HG03565 (cell line): ENCODE measurements around the gene BMS1.
"Not testable (repeated sequence)": the region's sequence is repeated elsewhere in the genome, so short reads cannot be mapped to it uniquely, and the experiment has no call there.

Source experiments
- ATAC-seq: cut with Tn5 transposase; IDR thresholded peaks from one replicate; pipeline ENCODE4 v1.9.1; 2021; ENCODE audit warnings: mild to moderate bottlenecking, moderate library complexity; ENCODE audit not compliant: unreplicated experiment

The BMS1 gene

DNA sequence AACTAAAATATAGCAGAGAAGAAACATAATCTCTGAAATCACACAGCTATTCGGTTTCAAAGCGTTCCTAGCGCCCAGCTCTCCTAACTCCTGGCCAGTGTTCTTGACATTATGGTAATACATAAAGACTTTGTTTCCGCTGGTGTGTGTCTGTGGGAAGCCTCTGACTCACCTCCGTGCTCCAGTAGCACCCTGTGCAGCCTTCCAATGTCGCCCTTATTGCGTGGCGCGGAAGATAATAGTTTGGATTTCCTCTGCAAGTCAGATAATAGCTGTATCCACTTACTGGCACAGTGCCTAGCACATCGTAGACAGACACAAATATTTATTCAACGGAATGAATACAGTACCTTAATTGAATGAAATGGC lies 570 bp downstream of the BMS1 start:
- ATAC-seq = peak; percentile 5

DNA sequence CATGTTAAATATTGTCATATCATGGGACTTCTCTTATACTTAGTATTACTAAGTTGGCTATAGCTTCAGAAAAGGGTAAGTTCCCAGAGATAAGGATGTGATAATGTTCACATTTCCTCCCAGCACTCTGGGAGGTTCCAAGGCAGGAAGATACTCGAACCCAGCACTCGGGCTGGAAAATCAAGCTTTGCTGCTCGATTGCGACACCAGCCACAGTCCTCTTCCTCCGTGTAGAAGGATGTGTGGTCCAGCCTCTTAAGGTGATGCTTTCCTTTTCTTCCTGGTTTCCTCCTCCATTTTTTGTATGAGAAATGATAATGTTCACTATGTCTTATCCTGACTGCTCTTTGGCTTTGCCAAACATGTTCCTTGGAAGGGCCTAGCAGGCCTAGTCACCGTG lies 3.2 kb downstream of the BMS1 start:
- ATAC-seq = no peak

DNA sequence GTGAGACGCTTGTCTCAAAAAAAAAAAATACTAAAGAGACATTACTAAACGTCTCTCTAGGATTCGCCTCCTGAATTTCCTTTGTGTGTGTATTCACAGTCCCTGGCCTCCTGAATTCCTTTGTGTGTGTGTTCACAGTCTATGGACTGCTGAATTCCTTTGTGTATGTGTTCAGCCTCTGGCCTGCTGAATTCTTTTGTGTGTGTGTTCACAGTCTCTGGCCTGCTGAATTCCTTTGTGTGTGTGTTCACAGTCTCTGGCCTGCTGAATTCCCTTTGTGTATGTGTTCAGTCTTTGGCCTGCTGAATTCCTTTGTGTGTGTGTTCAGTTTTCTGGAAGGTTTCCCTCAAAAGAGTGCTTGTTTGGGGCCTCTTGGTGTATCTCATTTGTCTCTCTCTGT lies 8.2 kb downstream of the BMS1 start:
- no peak for ATAC-seq

DNA sequence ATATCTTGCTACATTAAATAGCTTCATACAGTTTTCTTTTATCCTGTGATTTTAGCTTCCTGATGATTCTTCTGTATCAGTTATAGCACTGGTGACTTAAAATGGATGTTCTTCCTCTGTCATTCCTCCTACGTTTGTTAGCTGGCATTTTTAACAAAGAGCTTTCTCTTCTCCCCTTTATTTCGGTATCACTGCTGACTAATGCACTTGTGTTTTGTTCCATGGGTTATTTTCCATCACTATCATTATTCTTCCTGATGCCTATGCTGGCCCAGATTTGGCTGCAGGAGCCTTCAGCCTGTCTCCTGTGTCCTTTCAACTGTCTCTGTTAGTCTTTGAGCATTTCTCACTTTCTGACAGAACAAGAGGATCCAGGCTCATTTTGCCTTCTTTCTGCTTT lies 13.1 kb downstream of the BMS1 start:
- ATAC-seq = no peak

DNA sequence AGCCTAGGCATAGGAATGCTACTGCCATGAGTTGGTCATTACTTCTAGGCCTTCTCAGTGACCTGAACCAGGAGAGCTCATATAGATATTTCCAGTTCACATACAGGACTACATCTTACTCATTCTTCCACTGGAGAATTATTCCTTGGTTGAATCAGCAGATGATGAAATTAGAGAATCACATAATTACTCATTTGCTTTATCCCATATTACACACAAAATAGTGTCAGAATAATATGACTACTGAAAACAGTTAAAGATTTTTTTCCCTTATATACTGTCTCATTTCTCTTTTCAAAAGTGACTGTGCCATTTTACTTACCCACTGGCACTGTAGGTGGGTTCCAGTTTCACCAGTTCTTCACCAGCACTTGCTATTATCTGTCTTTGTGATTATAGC lies 18.5 kb downstream of the BMS1 start:
- ATAC-seq = peak; percentile 33

DNA sequence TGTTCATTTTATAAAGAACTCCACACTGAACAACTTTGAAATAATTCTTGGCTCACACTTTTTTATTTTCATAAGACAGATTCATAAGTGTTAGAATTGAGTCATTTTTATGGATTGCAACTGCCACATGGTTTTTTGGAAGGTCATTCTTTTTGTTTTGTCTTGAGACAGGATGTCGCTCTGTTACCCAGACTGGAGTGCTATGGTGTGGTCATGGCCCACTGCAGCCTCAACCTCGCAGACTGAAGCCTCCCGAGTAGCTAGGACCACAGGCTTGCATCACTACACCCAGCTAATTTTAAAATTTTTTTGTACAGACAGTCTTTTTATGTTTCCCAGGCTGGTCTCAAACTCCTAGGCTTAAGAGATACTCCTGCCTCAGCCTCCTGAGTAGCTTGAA lies 20.3 kb downstream of the BMS1 start:
- no peak for ATAC-seq

DNA sequence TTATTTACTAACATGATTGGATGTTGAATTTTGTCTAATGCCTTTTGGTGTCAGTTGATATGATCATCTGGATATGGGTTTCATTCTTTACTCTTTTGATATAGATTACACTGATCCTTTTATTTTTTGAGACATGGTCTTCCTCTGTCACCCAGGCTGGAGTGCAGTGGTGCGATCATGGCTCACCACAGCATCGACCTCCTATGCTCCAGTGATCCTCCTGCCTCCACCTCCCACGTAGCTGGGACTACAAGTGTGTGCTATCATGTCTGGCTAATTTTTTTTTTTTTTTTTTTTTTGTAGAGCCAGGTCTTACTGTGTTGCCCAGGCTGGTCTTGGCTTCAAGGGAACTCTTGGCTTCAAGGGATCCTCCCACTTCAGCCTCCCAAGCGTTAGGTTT lies 27.1 kb downstream of the BMS1 start:
- ATAC-seq = peak; percentile 74

DNA sequence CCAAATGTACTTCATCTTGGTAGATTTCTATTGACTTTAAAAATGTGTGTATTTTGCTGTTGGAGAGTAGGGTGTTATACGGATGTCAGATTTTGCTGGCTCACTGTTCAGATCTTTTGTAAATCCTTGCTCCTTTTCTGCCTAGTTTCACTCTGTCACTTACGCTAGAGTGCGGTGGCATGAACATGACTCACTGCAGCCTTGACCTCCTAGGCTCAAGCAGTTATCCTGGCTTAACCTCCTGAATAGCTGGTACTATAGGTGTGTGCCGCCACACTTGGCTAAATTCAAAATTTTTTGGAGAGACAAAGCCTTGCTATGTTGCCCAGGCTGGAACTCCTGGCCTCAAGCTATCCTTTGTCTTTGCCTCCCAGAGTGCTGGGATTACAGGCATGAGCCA lies 29.4 kb downstream of the BMS1 start:
- no peak for ATAC-seq

DNA sequence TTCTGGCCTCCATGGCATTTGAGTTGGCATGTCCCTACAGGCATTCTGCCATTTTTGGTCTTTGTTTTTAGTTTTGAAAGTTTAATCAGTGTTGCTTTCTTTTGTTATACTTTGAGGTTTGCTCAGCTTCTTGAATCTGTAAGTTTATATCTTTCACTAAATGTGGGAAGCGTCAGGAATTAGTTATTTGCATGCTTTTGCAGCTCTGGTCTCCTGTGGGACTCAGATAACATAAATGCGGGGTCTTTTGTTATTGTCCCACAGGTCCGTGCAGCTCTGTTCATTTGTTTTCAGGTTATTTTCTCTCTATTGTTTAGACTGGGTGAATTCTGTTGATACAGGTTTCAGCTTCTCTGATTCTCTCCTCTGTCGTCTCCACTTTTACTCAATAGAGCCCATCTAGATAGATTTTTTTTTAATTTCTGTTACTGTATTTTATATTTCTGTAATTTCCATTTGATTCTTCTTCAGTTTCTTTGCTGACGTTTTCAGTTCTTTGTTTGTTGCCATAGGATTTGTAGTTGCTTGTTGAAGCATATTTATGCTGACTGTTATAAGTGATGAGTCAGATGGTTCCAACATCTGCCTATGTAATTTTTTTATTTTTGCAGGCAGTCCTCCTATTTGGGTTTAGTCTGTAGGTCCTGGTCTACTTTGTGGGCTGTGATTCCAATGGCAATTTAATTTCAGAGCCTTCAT lies 31.5 kb downstream of the BMS1 start:
- ATAC-seq = not testable (repeated sequence)

DNA sequence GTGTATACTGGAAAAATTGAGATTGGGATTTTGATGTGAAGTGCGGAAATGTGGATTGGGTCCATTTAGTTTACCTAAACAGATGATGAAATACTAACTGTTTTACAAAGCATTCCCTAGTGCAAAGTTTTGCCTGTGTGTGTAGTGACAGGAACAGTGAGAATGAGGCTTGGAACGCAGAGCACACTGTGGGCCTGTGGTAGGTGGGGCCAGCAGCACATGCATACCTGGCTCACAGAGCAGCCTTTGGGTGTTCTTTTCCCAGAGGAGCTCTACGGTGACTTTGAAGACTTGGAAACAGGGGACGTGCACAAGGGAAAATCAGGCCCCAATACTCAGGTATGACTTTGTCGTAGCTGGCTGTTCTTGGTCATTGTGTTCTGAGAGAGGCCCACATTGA lies 33.7 kb downstream of the BMS1 start:
- not testable (repeated sequence) for ATAC-seq

DNA sequence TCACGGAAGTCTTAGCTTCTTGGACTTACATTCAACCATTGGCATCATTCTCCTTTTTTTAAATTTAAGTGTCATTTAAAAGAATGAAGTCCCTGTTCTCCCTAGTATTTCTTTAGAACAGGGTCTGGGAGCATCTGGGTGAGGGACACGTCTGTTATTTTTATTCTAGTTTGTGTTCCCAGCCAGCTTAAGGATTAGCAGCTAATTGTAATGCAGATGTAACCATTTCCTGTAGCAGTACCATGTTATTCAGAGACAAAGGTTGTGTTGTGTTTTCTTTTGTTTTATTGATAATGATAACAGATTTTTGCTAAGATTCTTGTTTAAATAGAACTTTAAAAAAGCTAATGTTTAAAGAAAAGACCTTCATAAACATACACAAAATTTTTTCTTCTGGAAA lies 34.3 kb downstream of the BMS1 start:
- ATAC-seq = no peak

DNA sequence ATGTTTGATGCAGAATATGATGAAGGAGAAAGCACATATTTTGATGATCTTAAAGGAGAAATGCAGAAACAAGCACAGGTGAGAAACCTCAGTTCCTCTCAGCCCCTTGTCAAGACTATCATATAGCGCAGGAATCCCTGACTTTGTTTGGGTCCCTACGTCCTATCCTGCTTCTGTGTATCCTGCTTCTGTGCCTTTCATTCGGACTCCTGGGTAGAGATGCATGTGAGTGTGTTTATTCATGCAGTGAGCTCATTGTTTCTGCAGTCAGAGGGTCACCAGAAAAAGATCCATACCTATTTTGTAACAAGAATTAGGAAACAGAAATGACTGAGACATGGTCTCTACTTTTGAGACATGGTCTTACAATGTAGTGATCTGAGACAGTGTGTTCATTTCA lies 34.8 kb downstream of the BMS1 start:
- not testable (repeated sequence) for ATAC-seq

DNA sequence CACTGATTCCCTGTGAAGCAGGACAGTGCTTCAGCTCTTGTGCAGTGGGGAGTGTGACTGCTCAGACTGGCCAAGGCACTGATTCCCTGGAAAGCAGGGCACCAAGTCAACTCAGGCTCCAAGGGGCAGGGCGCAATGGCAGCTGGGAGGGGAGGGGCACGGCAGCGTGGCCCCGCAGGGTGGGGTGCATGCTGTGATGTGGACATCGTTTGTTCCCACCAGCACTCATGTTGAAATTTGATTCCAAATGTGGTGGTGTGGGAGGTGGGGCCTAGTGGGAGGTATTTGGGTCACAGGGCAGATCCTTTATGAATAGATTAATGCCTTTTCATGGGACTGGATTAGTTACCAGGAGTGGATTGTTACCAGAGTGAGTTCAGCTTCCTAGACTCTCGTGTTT lies 44.2 kb downstream of the BMS1 start:
- not testable (repeated sequence) for ATAC-seq

DNA sequence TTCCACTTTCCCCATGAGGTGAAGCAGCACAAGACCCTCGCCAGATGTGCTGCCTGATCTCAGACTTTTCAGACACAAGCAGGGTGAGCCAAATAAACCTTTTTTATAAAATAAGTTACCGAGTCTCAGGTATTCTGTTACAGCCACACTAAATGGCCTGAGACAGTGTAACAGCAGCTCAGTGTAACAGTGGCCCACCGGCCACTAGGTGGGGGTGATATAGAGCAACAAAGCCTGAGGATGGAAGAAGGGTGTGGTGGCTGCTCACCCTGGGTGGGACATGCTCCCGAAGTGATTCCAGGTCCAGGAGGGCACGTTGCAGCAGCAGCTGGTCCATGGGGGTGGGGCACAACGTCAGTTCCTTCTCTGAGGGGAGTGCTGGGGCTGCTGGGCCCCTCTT lies 44.6 kb downstream of the BMS1 start:
- no peak for ATAC-seq

DNA sequence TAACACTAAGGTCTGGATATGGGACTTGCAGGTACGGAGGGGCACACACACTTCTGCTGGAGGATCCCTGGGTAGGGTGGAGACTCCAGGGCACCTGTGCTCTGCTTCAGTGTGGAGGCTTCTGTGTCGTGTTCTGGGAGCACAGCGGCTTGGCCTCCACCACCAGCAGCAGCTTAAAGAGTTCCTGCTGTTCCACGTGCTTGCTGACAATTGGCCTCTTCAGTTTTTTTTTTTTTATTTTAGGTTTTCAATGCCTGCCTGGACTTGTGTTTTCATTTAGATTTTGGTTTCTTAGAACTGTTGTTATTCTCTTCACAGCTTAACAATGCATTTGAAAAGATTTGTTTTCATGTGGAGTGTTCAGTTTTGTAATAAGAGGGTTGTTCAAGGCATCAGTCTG lies 45.8 kb downstream of the BMS1 start:
- not testable (repeated sequence) for ATAC-seq

DNA sequence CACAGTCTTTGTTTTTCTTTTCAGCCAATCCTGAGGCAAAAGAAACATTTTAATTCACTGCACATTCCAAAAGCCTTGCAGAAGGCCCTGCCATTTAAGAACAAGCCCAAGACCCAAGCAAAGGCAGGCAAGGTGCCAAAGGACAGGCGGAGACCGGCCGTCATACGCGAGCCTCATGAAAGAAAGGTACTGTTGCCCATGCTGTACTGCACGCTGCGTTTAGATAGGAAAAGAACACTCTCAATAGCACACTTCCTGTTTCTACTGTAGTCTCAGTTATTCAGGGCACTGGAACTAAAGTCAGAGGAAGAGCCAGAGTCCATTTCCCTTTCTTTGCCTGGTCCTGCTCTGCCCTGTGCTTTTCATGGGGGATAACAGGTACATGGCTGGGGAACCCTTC lies 47.6 kb downstream of the BMS1 start:
- no peak for ATAC-seq

DNA sequence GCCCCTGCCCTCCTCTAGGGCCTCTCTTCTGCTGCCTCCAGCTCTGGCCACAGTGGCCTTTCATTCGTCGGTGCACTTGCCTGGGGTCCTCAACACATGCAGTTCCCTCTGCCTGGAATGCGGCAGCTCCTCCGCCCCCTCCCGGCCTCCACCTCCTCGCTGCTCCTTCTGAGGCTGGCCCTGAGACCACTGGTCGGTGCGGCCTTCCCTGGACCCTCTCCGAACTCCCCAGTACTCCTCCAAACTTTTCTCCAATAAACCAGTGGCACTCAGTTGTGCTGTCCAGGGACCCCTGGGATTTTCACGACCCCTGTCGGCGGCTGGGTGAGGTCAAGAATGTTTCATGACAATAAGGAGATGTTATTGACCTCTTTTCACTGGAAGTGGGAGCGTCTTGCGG lies 53.5 kb downstream of the BMS1 start:
- no peak for ATAC-seq

DNA sequence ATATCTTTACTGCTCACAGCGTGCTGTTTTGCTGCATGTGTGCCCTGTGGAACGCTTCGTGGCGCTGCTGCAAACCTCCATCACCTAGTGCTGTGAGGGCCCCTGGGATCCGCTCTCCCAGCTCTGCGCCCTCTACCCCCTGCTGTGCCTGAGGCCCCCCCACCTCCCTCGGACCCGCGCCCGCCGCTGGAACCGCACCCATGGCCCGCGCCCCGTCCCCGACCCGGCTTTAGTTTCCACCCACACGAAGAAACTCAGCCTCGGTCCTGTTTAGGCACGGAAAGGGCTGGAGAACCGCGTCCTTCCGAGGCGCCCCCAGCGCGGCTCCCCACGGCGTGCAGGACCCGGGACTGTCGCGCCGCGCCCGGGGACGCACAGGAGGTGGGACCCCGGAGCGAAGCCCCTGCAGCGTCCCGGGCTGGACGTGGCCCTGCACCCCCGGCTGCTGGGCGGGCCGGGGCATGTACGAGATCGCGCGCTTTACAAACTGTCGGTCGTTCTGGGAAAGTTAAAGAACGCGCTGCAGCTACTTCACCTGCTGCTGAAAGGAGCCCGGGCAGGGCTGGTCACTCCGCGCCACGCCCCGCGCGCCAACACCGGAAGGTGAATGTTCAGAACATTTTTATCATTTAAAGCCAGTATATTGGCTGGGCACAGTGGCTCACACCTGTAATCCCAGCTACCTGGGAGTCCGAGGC lies 54.3 kb downstream of the BMS1 start:
- no peak for ATAC-seq

DNA sequence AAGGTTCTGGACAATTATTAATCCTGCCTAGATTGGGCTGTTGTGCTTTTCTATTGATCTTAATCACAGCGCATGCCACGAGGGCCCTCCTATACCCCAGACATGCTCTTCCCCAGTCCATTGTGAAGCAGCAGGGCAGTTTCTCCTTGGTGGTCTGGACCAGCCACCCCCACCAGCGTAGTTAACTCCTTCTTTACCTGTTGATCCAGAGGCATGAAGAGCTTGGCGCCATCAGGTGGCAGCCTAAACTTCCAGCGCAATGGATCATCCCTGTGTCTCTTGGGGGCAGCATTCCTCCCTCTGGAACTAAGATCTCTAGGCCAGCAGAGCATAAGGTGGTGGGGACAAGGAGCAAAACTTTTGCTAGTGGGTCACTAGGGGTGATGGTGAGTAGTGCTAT lies 62.2 kb downstream of the BMS1 start:
- not testable (repeated sequence) for ATAC-seq

DNA sequence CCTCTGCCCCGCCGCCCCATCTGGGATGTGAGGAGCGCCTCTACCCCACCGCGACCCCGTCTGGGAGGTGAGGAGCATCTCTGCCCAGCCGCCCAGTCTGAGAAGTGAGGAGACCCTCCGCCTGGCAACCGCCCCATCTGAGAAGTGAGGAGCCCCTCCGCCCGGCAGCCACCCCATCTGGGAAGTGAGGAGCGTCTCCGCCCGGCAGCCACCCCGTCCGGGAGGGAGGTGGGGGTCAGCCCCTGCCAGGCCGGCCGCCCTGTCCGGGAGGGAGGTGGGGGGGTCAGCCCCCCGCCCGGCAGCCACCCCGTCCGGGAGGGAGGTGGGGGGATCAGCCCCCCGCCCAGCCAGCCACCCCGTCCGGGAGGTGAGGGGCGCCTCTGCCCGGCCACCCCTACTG lies 64.7 kb downstream of the BMS1 start:
- ATAC-seq = not testable (repeated sequence)

DNA sequence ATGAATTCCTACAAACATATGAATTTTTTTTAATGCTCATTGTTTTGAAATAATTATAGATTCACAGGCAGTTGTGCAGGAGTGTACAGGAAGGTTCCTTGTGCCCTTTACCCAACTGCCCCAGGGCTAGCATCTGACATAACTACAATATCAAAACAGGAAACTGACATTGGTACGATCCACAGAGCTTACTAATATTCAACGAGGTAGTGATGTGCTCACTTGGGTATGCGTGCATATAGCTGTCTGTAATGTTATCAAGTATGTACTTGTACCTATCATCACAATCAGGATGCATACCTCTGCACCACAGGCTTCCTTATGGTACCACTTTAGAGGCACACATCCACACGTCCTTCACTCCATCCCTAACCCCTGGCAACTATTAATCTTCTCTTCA lies 68.3 kb downstream of the BMS1 start:
- ATAC-seq = no peak

DNA sequence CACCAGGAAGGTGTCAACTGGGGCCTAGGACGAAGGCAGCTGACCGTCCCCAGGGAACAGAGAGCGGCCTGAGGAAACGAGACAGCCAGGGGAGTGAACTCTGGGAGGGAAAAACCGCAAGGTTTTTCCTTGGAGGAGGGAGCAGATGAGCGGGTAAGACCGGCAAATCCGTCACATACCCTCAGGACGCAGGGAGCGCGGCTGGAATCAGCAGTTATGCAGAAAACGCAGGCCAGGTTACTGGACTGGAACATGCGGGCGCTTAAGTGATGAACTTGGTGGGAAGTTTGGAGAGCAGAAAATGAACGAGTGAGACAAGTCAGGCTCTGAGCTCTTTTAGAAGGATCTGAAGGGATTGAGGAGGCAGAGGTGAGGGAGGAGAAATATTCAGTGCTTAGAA lies 76.7 kb downstream of the BMS1 start:
- no peak for ATAC-seq

DNA sequence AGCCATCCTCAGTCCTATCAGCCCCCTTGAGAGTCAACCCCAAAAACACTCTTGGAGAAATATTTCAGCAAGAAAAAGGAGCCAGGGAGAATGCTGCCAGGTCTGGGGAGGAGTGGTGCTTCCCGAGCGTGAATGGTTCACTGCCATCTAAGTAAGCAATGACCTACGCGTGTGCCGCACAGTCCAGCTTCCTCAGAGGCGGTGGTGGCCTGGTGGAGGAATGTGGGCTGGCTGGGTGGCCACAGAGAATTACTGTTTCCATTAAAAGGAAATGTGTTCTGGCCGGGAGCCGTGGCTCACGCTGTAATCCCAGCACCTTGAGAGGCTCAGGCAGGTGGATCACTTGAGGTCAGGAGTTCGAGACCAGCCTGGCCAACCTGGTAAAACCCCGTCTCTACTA lies 77.4 kb downstream of the BMS1 start:
- not testable (repeated sequence) for ATAC-seq
